H9 (cell line): ENCODE data around the gene OIT3. TPM values are rescaled to one million over a fixed set of nuclear protein-coding genes. Genes with fewer than 3 reads are reported as not detected.

ENCODE experiments used
- DNase-seq: peaks from one replicate; pipeline ENCODE4 v3.0.0-alpha.2; 2017
- H2AFZ ChIP-seq: one replicate; pipeline ENCODE4 v1.6.1; 2013; ENCODE audit warnings: mild to moderate bottlenecking, low read length, control low read depth, moderate library complexity
- H2AK5ac ChIP-seq: 2 replicates; pipeline ENCODE4 v1.6.1; 2013; ENCODE audit warnings: low read length, control low read depth, mixed read lengths; ENCODE audit not compliant: insufficient read length
- H2BK120ac ChIP-seq: one replicate; pipeline ENCODE4 v1.6.1; 2013; ENCODE audit warnings: low read depth, mild to moderate bottlenecking, low read length, control low read depth, inconsistent platforms; ENCODE audit not compliant: poor library complexity, severe bottlenecking
- H2BK12ac ChIP-seq: 2 replicates; pipeline ENCODE4 v1.6.1; 2013; ENCODE audit warnings: low read length, control low read depth, mixed read lengths, low read depth; ENCODE audit not compliant: insufficient read length
- H2BK15ac ChIP-seq: 2 replicates; pipeline ENCODE4 v1.6.1; 2013; ENCODE audit warnings: low read depth, low read length, control low read depth
- H2BK20ac ChIP-seq: one replicate; pipeline ENCODE4 v1.6.1; 2013; ENCODE audit warnings: low read depth, mild to moderate bottlenecking, low read length, control low read depth, inconsistent platforms; ENCODE audit not compliant: poor library complexity, severe bottlenecking
- H2BK5ac ChIP-seq: 2 replicates; pipeline ENCODE4 v1.6.1; 2013; ENCODE audit warnings: low read length, control low read depth, mixed read lengths; ENCODE audit not compliant: insufficient read length
- H3K14ac ChIP-seq: 2 replicates; pipeline ENCODE4 v1.6.1; 2013; ENCODE audit warnings: low read length, control low read depth; ENCODE audit not compliant: insufficient read depth
- H3K18ac ChIP-seq: 2 replicates; pipeline ENCODE4 v1.6.1; 2013; ENCODE audit warnings: low read depth, mild to moderate bottlenecking, mixed read lengths, low read length, control low read depth; ENCODE audit not compliant: insufficient read length
- H3K23ac ChIP-seq: 2 replicates; pipeline ENCODE4 v1.6.1; 2013; ENCODE audit warnings: low read length, control low read depth, mixed read lengths, low read depth; ENCODE audit not compliant: insufficient read length
- H3K23me2 ChIP-seq: 2 replicates; pipeline ENCODE4 v1.6.1; 2013; ENCODE audit warnings: low read depth, mild to moderate bottlenecking, mixed read lengths, low read length, control low read depth; ENCODE audit not compliant: insufficient read length, poor library complexity, severe bottlenecking
- H3K27ac ChIP-seq: 2 replicates; pipeline ENCODE4 v1.5.1; 2013; ENCODE audit warnings: low read length, control low read depth, mixed read lengths, low read depth; ENCODE audit not compliant: insufficient read length
- H3K27me3 ChIP-seq: 2 replicates; pipeline ENCODE4 v1.6.1; 2013; ENCODE audit warnings: low read length, control low read depth, inconsistent platforms; ENCODE audit not compliant: insufficient read depth
- H3K4ac ChIP-seq: 2 replicates; pipeline ENCODE4 v1.6.1; 2013; ENCODE audit warnings: low read depth, mild to moderate bottlenecking, control low read depth, inconsistent platforms, low read length, moderate library complexity
- H3K4me1 ChIP-seq: 2 replicates; pipeline ENCODE4 v1.6.1; 2013; ENCODE audit warnings: low read length, control low read depth, inconsistent platforms; ENCODE audit not compliant: insufficient read depth
- H3K4me2 ChIP-seq: 2 replicates; pipeline ENCODE4 v1.6.1; 2013; ENCODE audit warnings: low read length, control low read depth, mixed read lengths; ENCODE audit not compliant: insufficient read length, insufficient read depth
- H3K56ac ChIP-seq: 2 replicates; pipeline ENCODE4 v1.6.1; 2013; ENCODE audit warnings: low read depth, mild to moderate bottlenecking, mixed read lengths, low read length, control low read depth; ENCODE audit not compliant: insufficient read length
- H3K79me1 ChIP-seq: 2 replicates; pipeline ENCODE4 v1.6.1; 2013; ENCODE audit warnings: low read depth, mild to moderate bottlenecking, moderate library complexity, low read length, control low read depth, inconsistent platforms; ENCODE audit not compliant: insufficient read depth, poor library complexity, severe bottlenecking
- H3K79me2 ChIP-seq: 2 replicates; pipeline ENCODE4 v1.6.1; 2013; ENCODE audit warnings: low read length, control low read depth, inconsistent platforms; ENCODE audit not compliant: insufficient read depth
- H3K9ac ChIP-seq: 2 replicates; pipeline ENCODE4 v1.6.1; 2013; ENCODE audit warnings: low read length, control low read depth, mixed read lengths; ENCODE audit not compliant: insufficient read length; ENCODE audit errors: extremely low read depth
- H3K9me3 ChIP-seq: one replicate; pipeline ENCODE4 v1.6.1; 2013; ENCODE audit warnings: low read depth, low read length, inconsistent platforms; ENCODE audit not compliant: control insufficient read depth
- H3T11ph ChIP-seq: one replicate; pipeline ENCODE4 v1.6.1; 2013; ENCODE audit warnings: mild to moderate bottlenecking, low read length, control low read depth, inconsistent platforms
- H4K20me1 ChIP-seq: one replicate; pipeline ENCODE4 v1.6.1; 2013; ENCODE audit not compliant: control insufficient read depth, insufficient read length, insufficient read depth
- H4K5ac ChIP-seq: 2 replicates; pipeline ENCODE4 v1.6.1; 2013; ENCODE audit warnings: low read depth, mild to moderate bottlenecking, mixed read lengths, low read length, control low read depth; ENCODE audit not compliant: insufficient read length
- H4K8ac ChIP-seq: replicated peaks from 2 replicates; pipeline ENCODE4 v1.6.1; 2013; ENCODE audit warnings: low read length, control low read depth, mixed read lengths, low read depth; ENCODE audit not compliant: insufficient read length
- H4K91ac ChIP-seq: 2 replicates; pipeline ENCODE4 v1.6.1; 2013; ENCODE audit warnings: low read depth, mild to moderate bottlenecking, moderate library complexity, mixed read lengths, low read length, control low read depth; ENCODE audit not compliant: insufficient read length
- H3K27ac Mint-ChIP-seq, 3 experiments: 2 replicates in 2 of 3; 3 replicates in 1 of 3; pipeline ENCODE4 v1.8.0; 2020 to 2021; ENCODE audit warnings: mixed read lengths in 3 of 3, mild to moderate bottlenecking in 1 of 3, moderate library complexity in 1 of 3
- H3K27me3 Mint-ChIP-seq: 2 replicates; pipeline ENCODE4 v1.8.0; 2021; ENCODE audit warnings: low read depth, mild to moderate bottlenecking, moderate library complexity, mixed read lengths
- H3K36me3 Mint-ChIP-seq, 3 experiments: 2 replicates in 2 of 3; 3 replicates in 1 of 3; pipeline ENCODE4 v1.8.0; 2020 to 2021; ENCODE audit warnings: low read depth in 3 of 3, mixed read lengths in 3 of 3; ENCODE audit not compliant: insufficient read depth in 1 of 3
- H3K4me1 Mint-ChIP-seq, 2 experiments: 2 replicates each; pipeline ENCODE4 v1.8.0; 2020; ENCODE audit warnings: mixed read lengths in 2 of 2
- H3K4me3 Mint-ChIP-seq, 2 experiments: 2 replicates in 1 of 2; 3 replicates in 1 of 2; pipeline ENCODE4 v1.8.0; 2020 to 2021; ENCODE audit warnings: mild to moderate bottlenecking in 2 of 2, mixed read lengths in 2 of 2, moderate library complexity in 1 of 2
- H3K9me3 Mint-ChIP-seq, 2 experiments: 2 replicates in 1 of 2; 3 replicates in 1 of 2; pipeline ENCODE4 v1.8.0; 2020; ENCODE audit warnings: mild to moderate bottlenecking in 2 of 2, mixed read lengths in 2 of 2, moderate library complexity in 1 of 2
- CTCF ChIP-seq: fragments of 200-600 bp; sonication (generic); conservative IDR thresholded peaks from 3 replicates; pipeline ENCODE4 v1.8.0; 2021; ENCODE audit warnings: antibody characterized with exemption, mild to moderate bottlenecking
- WGBS: extraction: QIAGEN DNeasy Blood & Tissue Kit; methylation state at CpG from one replicate; pipeline ENCODE4 v1.1.7; 2013; ENCODE audit warnings: missing lambda C conversion rate, low lambda C conversion rate, mixed read lengths; ENCODE audit not compliant: insufficient read length; ENCODE audit errors: extremely low coverage; 5-methylcytosine and 5-hydroxymethylcytosine counted together
- total RNA-seq: library from RNA; stranded (reverse); gene quantifications from 2 replicates; pipeline ENCODE4 v1.2.1, GENCODE V29; 2021

Gene OIT3
- total RNA-seq, 1 experiment from 2014 or later: not detected

- Mint-ChIP-seq H3K36me3 (no peaks in the 10 kb centered on the region), H3K27ac (no peak overlapping the region), H3K4me3 (no peak overlapping the region), H3K9me3 (no peaks in the 10 kb centered on the region), H3K27me3 (no peaks in the 10 kb centered on the region), H3K4me1 (peaks cover 8 to 10% of the 10 kb centered on the region in 2 experiments)
- Histone ChIP-seq H3K79me1 (no peaks in the 10 kb centered on the region), H3K56ac (no peak overlapping the region), H4K91ac (no peak overlapping the region), H3K23ac (no peak overlapping the region), H4K20me1 (no peaks in the 10 kb centered on the region), H3K18ac (no peak overlapping the region), H3K9me3 (no peaks in the 10 kb centered on the region), H3K4me2 (no peak overlapping the region), H2BK15ac (no peak overlapping the region), H2BK120ac (no peak overlapping the region), H3K27me3 (no peaks in the 10 kb centered on the region), H2AFZ (no peak overlapping the region), H4K5ac (no peak overlapping the region), H4K8ac (no peak overlapping the region), H3K4me1 (peaks cover 9% of the 10 kb centered on the region; the same call in 1 of the 2 replicates), H3K9ac (no peak overlapping the region), H3K4ac (no peak overlapping the region), H2BK5ac (no peak overlapping the region), H2AK5ac (no peak overlapping the region), H3T11ph (no peak overlapping the region), H3K79me2 (no peaks in the 10 kb centered on the region; the same call in 1 of the 2 replicates), H2BK12ac (no peak overlapping the region), H3K14ac (no peak overlapping the region), H2BK20ac (no peak overlapping the region), H3K27ac (no peak overlapping the region), H3K23me2 (no peaks in the 10 kb centered on the region)
- DNase-seq: no peak
- no peak for TF ChIP-seq CTCF
- no CpG with 5 or more reads among the region's 4 CpGs for WGBS
These were observed 19.2 kb downstream of the OIT3 start for GRCh38 chr10:72912736-72913135.
